H1 (cell line): ENCODE measurements around the gene ZNF367. TPM values are rescaled to one million over a fixed set of nuclear protein-coding genes. Genes with fewer than 3 reads are reported as not detected.
"Not testable (repeated sequence)": the region's sequence is repeated elsewhere in the genome, so short reads cannot be mapped to it uniquely, and the experiment has no call there.

Source experiments
- CTCF ChIA-PET: fragments of 300-600 bp; sonication (Branson Sonifier 250); formaldehyde crosslinking; loops from one replicate; lab custom pipeline; 2021; ENCODE audit not compliant: partially characterized antibody; lab: Charles Lee
- POLR2A ChIA-PET: fragments of 300-600 bp; sonication (Branson Sonifier 250); formaldehyde crosslinking; loops from one replicate; lab custom pipeline; 2021; ENCODE audit warnings: inconsistent platforms; ENCODE audit not compliant: partially characterized antibody; lab: Charles Lee
- DNase-seq, 2 experiments: peaks; one replicate each; pipeline versions ENCODE4 v3.0.0 to v3.0.0-alpha.2; 2010 to 2022; ENCODE audit warnings: low spot score in 2 of 2, low read depth in 1 of 2, mixed read lengths in 1 of 2
- FAIRE-seq: peaks from 2 replicates; lab custom pipeline; 2011; peaks lifted over from hg19 to GRCh38; lab: Jason Lieb, UNC
- H2AFZ ChIP-seq: 2 replicates; pipeline ENCODE4 v1.8.1; 2012; ENCODE audit warnings: low read length, inconsistent platforms
- H2AK5ac ChIP-seq: 2 replicates; pipeline ENCODE4 v1.6.1; 2013; ENCODE audit warnings: low read depth, low read length
- H2BK120ac ChIP-seq: replicated peaks from 2 replicates; pipeline ENCODE3; 2013; ENCODE audit warnings: low read depth, low read length, inconsistent platforms
- H2BK12ac ChIP-seq: 2 replicates; pipeline ENCODE4 v1.6.1; 2013; ENCODE audit warnings: low read depth, low read length
- H2BK15ac ChIP-seq: 2 replicates; pipeline ENCODE4 v1.6.1; 2013; ENCODE audit warnings: low read length
- H2BK20ac ChIP-seq: 2 replicates; pipeline ENCODE4 v1.6.1; 2013; ENCODE audit warnings: low read length
- H2BK5ac ChIP-seq: 2 replicates; pipeline ENCODE4 v1.6.1; 2013; ENCODE audit warnings: low read depth, low read length
- H3K14ac ChIP-seq: 2 replicates; pipeline ENCODE4 v1.6.1; 2013; ENCODE audit warnings: inconsistent platforms; ENCODE audit not compliant: insufficient read length
- H3K18ac ChIP-seq: 2 replicates; pipeline ENCODE4 v1.6.1; 2013; ENCODE audit warnings: low read length; ENCODE audit errors: extremely low read depth
- H3K23ac ChIP-seq: 2 replicates; pipeline ENCODE4 v1.6.1; 2013; ENCODE audit warnings: inconsistent platforms; ENCODE audit not compliant: insufficient read length
- H3K23me2 ChIP-seq: 2 replicates; pipeline ENCODE4 v1.6.1; 2013; ENCODE audit warnings: low read depth, low read length
- H3K27ac ChIP-seq: 2 replicates; pipeline ENCODE4 v1.6.1; 2011; ENCODE audit warnings: low read depth, low read length, inconsistent platforms
- H3K27me3 ChIP-seq, 4 experiments: replicated peaks in 1 of 4; 1 replicate in 1 of 4; 2 replicates in 3 of 4; pipeline versions ENCODE4 v1.6.1 to v1.8.1; 2011 to 2013; ENCODE audit warnings: low read length in 3 of 4, mild to moderate bottlenecking in 3 of 4, inconsistent platforms in 2 of 4, mixed read lengths in 2 of 4, moderate library complexity in 1 of 4; ENCODE audit not compliant: control insufficient read depth in 3 of 4, insufficient read depth in 3 of 4; ENCODE audit errors: extremely low read depth in 1 of 4
- H3K36me3 ChIP-seq, 4 experiments: 2 replicates each; pipeline versions ENCODE4 v1.6.1 to v1.8.1; 2011 to 2013; ENCODE audit warnings: mild to moderate bottlenecking in 4 of 4, low read length in 3 of 4, moderate library complexity in 2 of 4, control low read depth in 1 of 4, inconsistent platforms in 1 of 4; ENCODE audit not compliant: insufficient read depth in 4 of 4, control insufficient read depth in 2 of 4
- H3K4ac ChIP-seq: replicated peaks from 2 replicates; pipeline ENCODE3; 2013; ENCODE audit warnings: low read length, low read depth, mixed read lengths, inconsistent platforms; ENCODE audit not compliant: insufficient read length
- H3K4me1 ChIP-seq, 4 experiments: replicated peaks in 1 of 4; 1 replicate in 1 of 4; 2 replicates in 3 of 4; pipeline versions ENCODE4 v1.6.1 to v1.8.1; 2011 to 2013; ENCODE audit warnings: low read length in 3 of 4, inconsistent platforms in 2 of 4, mixed read lengths in 1 of 4; ENCODE audit not compliant: insufficient read depth in 4 of 4, control insufficient read depth in 3 of 4
- H3K4me2 ChIP-seq, 2 experiments: 2 replicates each; pipeline versions ENCODE4 v1.6.1 to v1.8.1; 2011 to 2013; ENCODE audit warnings: low read depth in 2 of 2, low read length in 2 of 2, control low read depth in 1 of 2, inconsistent platforms in 1 of 2, mild to moderate bottlenecking in 1 of 2; ENCODE audit not compliant: insufficient read depth in 1 of 2
- H3K4me3 ChIP-seq, 4 experiments: fragments of 200-600, 300-600 bp in 1 of 4; sonication (generic), shearing (Covaris generic), sonication (Bioruptor Twin) in 1 of 4; 2 replicates each; pipeline versions ENCODE4 v1.5.1 to v1.8.1; 2011 to 2016; ENCODE audit warnings: low read length in 4 of 4, low read depth in 3 of 4, control low read depth in 2 of 4, inconsistent platforms in 2 of 4, mild to moderate bottlenecking in 2 of 4, mixed read lengths in 1 of 4, moderate library complexity in 1 of 4; ENCODE audit not compliant: insufficient read depth in 2 of 4; ENCODE audit errors: extremely low read depth in 1 of 4
- H3K56ac ChIP-seq: replicated peaks from 2 replicates; pipeline ENCODE3; 2013; ENCODE audit warnings: low read depth, mild to moderate bottlenecking, mixed read lengths, low read length, inconsistent platforms; ENCODE audit not compliant: insufficient read length
- H3K79me1 ChIP-seq: 2 replicates; pipeline ENCODE4 v1.6.1; 2013; ENCODE audit warnings: low read depth, low read length, control low read depth
- H3K79me2 ChIP-seq, 2 experiments: 2 replicates each; pipeline versions ENCODE4 v1.6.1 to v1.8.1; 2012 to 2013; ENCODE audit warnings: low read length in 2 of 2, mild to moderate bottlenecking in 2 of 2, inconsistent platforms in 1 of 2; ENCODE audit not compliant: insufficient read depth in 2 of 2, control insufficient read depth in 1 of 2
- H3K9ac ChIP-seq, 4 experiments: replicated peaks in 1 of 4; 1 replicate in 1 of 4; 2 replicates in 3 of 4; pipeline versions ENCODE4 v1.6.1 to v1.8.1; 2011 to 2013; ENCODE audit warnings: low read depth in 3 of 4, low read length in 3 of 4, control low read depth in 2 of 4, mild to moderate bottlenecking in 2 of 4, moderate library complexity in 2 of 4, inconsistent platforms in 1 of 4; ENCODE audit errors: extremely low read depth in 1 of 4
- H3K9me3 ChIP-seq, 2 experiments: 2 replicates each; pipeline versions ENCODE4 v1.6.1 to v1.8.1; 2012 to 2013; ENCODE audit warnings: mild to moderate bottlenecking in 2 of 2, moderate library complexity in 2 of 2, control low read depth in 1 of 2, inconsistent platforms in 1 of 2, low read depth in 1 of 2, low read length in 1 of 2, mixed read lengths in 1 of 2; ENCODE audit not compliant: insufficient read depth in 2 of 2
- H4K20me1 ChIP-seq, 2 experiments: replicated peaks in 1 of 2; 2 replicates each; pipeline versions ENCODE3 to v1.8.1; 2011 to 2013; ENCODE audit warnings: inconsistent platforms in 2 of 2, low read length in 2 of 2, mild to moderate bottlenecking in 1 of 2; ENCODE audit not compliant: insufficient read depth in 2 of 2, control insufficient read depth in 1 of 2
- H4K5ac ChIP-seq: 2 replicates; pipeline ENCODE4 v1.6.1; 2013; ENCODE audit warnings: low read length, low read depth, mixed read lengths, inconsistent platforms; ENCODE audit not compliant: insufficient read length
- H4K8ac ChIP-seq: 2 replicates; pipeline ENCODE4 v1.8.0; 2013; ENCODE audit warnings: mild to moderate bottlenecking, moderate library complexity, low read length, inconsistent platforms; ENCODE audit not compliant: insufficient read depth; ENCODE audit errors: extremely low read depth
- H4K91ac ChIP-seq: replicated peaks from 2 replicates; pipeline ENCODE3; 2013; ENCODE audit warnings: low read length, mixed read lengths, inconsistent platforms; ENCODE audit not compliant: insufficient read length
- CHD1 ChIP-seq: IDR thresholded peaks from 2 replicates; pipeline ENCODE4 v1.6.1; 2012; ENCODE audit warnings: low read depth, low read length, improper control_type of control experiment
- KDM1A ChIP-seq: fragments of 200-600, 300-600 bp; sonication (generic); IDR thresholded peaks from 2 replicates; pipeline ENCODE4 v1.7.1; 2016; ENCODE audit warnings: mild to moderate bottlenecking, low read length, borderline replicate concordance
- MAFK ChIP-seq: IDR thresholded peaks from 2 replicates; pipeline ENCODE4 v1.6.1; 2012; ENCODE audit warnings: low read depth, mild to moderate bottlenecking, improper control_type of control experiment, low read length
- MAX ChIP-seq: IDR thresholded peaks from 2 replicates; pipeline ENCODE4 v1.6.1; 2012; ENCODE audit warnings: inconsistent platforms
- NANOG ChIP-seq: IDR thresholded peaks from 2 replicates; pipeline ENCODE4 v1.6.1; 2011; ENCODE audit warnings: low read length, low read depth, mild to moderate bottlenecking, inconsistent platforms; ENCODE audit not compliant: insufficient read depth, poor library complexity, severe bottlenecking
- RXRA ChIP-seq: IDR thresholded peaks from 2 replicates; pipeline ENCODE4 v1.6.1; 2011; ENCODE audit warnings: low read depth, mild to moderate bottlenecking, low read length, moderate library complexity; ENCODE audit not compliant: insufficient read depth
- SAP30 ChIP-seq: fragments of 300-600 bp; sonication (generic); IDR thresholded peaks from 2 replicates; pipeline ENCODE4 v1.7.1; 2012; ENCODE audit warnings: low read length, moderate library complexity, mild to moderate bottlenecking, inconsistent platforms; ENCODE audit not compliant: insufficient read depth, insufficient replicate concordance
- SP2 ChIP-seq: IDR thresholded peaks from 2 replicates; pipeline ENCODE4 v1.6.1; 2012; ENCODE audit warnings: mild to moderate bottlenecking, low read length, inconsistent platforms
- ZNF274 ChIP-seq: IDR thresholded peaks from 2 replicates; pipeline ENCODE4 v1.7.0; 2012; ENCODE audit warnings: low read length, borderline replicate concordance; ENCODE audit errors: extremely low read depth
- WGBS, 2 experiments: shearing (Covaris generic) in 1 of 2; methylation state at CpG; one replicate each; pipeline versions ENCODE4 v1.1.6 to v1.1.7; 2013 to 2015; ENCODE audit warnings: low lambda C conversion rate in 2 of 2, mixed read lengths in 2 of 2, inconsistent platforms in 1 of 2, low coverage in 1 of 2, missing lambda C conversion rate in 1 of 2; ENCODE audit not compliant: insufficient replicate concordance in 2 of 2, insufficient coverage in 1 of 2, insufficient read length in 1 of 2; ENCODE audit errors: extremely low coverage in 1 of 2, missing lambda C conversion rate in 1 of 2; 5-methylcytosine and 5-hydroxymethylcytosine counted together
- polyA plus RNA-seq, 7 experiments: library from polyadenylated mRNA; depleted of rRNA in 3 of 7; stranded (reverse) in 5 of 7; unstranded in 2 of 7; fragments of >200 nt in 5 of 7; fragments of 200-250 nt in 2 of 7; gene quantifications; 1 replicate in 5 of 7; 2 replicates in 1 of 7; 4 replicates in 1 of 7; pipeline versions ENCODE4 v1.2.1 to v1.2.3, GENCODE V29; 2011 to 2013; ENCODE audit warnings: missing spikeins in 2 of 7, mixed read lengths in 2 of 7
- total RNA-seq: library from RNA; stranded (reverse); fragmentation: NEBNext Ultra II Directional; extraction: Animal tissue kit (Norgen Biotek cat#: 25700); gene quantifications from 2 replicates; pipeline ENCODE4 v1.2.1, GENCODE V29; 2021

Gene ZNF367
- total and polyA plus RNA-seq, 2 of the 8 experiments (the other 6 are each of a cell fraction or from before 2014, with no cell fraction given): 2.2 to 8.2 TPM

DNA sequence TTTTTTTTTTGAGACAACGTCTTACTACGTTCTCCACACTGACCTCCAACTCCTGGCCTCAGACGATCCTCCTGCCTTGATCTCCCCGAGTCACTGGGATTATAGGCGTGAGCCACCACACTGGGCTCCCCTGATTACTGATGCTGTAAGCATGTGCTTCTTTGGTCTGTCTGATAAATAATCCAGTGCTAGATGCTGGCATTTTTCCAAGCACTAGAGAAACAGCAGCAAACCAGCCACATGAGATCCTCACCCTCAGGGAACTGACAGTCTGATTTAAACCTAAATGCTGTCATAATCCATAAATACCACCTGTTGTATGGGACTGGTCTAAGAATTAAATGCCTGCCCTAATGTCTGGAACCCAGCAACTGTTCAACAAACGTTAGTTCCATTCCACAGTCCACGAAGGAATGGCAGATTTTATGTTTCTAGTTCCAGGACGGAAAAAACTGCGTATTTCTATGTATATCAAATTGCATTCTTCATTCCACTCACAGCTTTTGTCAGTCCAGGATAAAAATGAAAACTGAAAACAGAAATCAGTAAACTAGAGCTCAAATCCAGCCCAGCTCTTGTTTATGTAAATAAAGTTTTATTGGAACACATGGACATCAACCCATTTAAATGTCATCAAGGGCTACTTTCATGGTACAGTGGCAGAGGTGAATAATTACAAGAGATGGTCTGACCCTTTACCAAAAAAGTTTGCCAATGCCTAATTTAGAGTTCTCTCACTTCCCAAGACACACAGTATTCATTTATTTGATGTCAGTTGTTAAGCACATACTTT lies 54.8 kb downstream of the ZNF367 start (continued):
- TF ChIP-seq CHD1 (no peak), MAX (no peak), SAP30 (no peak), SP2 (no peak), KDM1A (no peak), MAFK (no peak), NANOG (no peak), ZNF274 (no peak), RXRA (no peak)
- TF ChIP-seq, all 59 proteins: peak for 0

DNA sequence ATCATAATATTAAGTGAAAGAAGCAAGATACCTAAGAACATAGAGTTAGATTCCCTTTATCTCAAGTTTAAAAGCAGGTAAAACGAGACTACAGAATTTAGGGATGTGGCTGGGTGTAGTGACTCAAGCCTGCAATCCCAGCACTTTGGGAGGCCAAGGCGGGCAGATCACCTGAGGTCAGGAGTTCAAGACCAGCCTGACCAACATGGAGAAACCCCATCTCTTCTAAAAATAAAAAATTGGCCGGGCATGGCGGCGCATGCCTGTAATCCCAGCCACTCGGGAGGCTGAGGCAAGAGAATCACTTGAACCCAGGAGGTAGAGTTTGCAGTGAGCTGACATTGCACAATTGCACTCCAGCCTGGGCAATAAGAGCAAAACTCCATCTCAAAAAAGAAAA lies 56.1 kb downstream of the ZNF367 start:
- H3K4ac ChIP-seq, H3K23me2 ChIP-seq, H3K9me3 ChIP-seq, H4K5ac ChIP-seq, H3K9ac ChIP-seq, H3K27ac ChIP-seq, H2BK5ac ChIP-seq, H3K4me1 ChIP-seq, H3K14ac ChIP-seq, H3K56ac ChIP-seq, H4K8ac ChIP-seq, H2AFZ ChIP-seq, H3K18ac ChIP-seq, H3K4me2 ChIP-seq, H2BK120ac ChIP-seq, H3K27me3 ChIP-seq, H3K36me3 ChIP-seq, FAIRE-seq, H3K79me1 ChIP-seq, H2AK5ac ChIP-seq, H2BK20ac ChIP-seq, H3K4me3 ChIP-seq, POLR2A ChIA-PET, H4K20me1 ChIP-seq, H3K79me2 ChIP-seq, H4K91ac ChIP-seq, H2BK15ac ChIP-seq, H3K23ac ChIP-seq, H2BK12ac ChIP-seq: not testable (repeated sequence)
- WGBS, 2 experiments: 88% methylated on average over 6 of the region's 6 CpGs; no CpG with 5 or more reads in 1 of the 2 experiments
- CTCF ChIA-PET: interaction anchor here (1.0 kb wide), 1 partner anchor 18 kb away, joined by 5 read pairs; no protein-coding TSS in a partner anchor
- peak in 1 of 2 experiments; percentile 7 for DNase-seq
